DND-41 (cell line): Measurements from ENCODE around the gene VWC2.

ENCODE experiments used
- ATAC-seq: fragments of 200-7000 bp; cut with Tn5 transposase; 3 replicates; pipeline ENCODE4 v1.9.1; 2021; ENCODE audit warnings: low read depth; ENCODE audit not compliant: insufficient read depth
- DNase-seq: peaks from one replicate; pipeline ENCODE4 v3.0.0-alpha.2; 2020
- H2AFZ ChIP-seq: 2 replicates; pipeline ENCODE4 v1.6.0; 2012; ENCODE audit warnings: low read depth, low read length
- H3K27ac ChIP-seq: 2 replicates; pipeline ENCODE4 v1.5.1; 2012; ENCODE audit warnings: low read length, inconsistent platforms
- H3K27me3 ChIP-seq: fragments of 200-600 bp; sonication (generic); 2 replicates; pipeline ENCODE4 v1.6.0; 2012; ENCODE audit warnings: low read length, mild to moderate bottlenecking, inconsistent platforms; ENCODE audit not compliant: insufficient read depth, poor library complexity
- H3K36me3 ChIP-seq: 2 replicates; pipeline ENCODE4 v1.5.1; 2012; ENCODE audit warnings: low read length, inconsistent platforms; ENCODE audit not compliant: insufficient read depth
- H3K4me1 ChIP-seq: 2 replicates; pipeline ENCODE4 v1.5.1; 2012; ENCODE audit warnings: mild to moderate bottlenecking, low read length; ENCODE audit not compliant: insufficient read depth
- H3K4me2 ChIP-seq: 2 replicates; pipeline ENCODE4 v1.6.0; 2012; ENCODE audit warnings: mild to moderate bottlenecking, moderate library complexity, low read length, inconsistent platforms; ENCODE audit not compliant: insufficient read depth
- H3K4me3 ChIP-seq, 2 experiments: fragments of 200-600 bp in 1 of 2; shearing (Covaris generic) in 1 of 2; 2 replicates each; pipeline ENCODE4 v1.5.1; 2012 to 2016; ENCODE audit warnings: inconsistent platforms in 2 of 2, low read length in 2 of 2, mild to moderate bottlenecking in 2 of 2, low read depth in 1 of 2, moderate library complexity in 1 of 2
- H3K79me2 ChIP-seq: 2 replicates; pipeline ENCODE4 v1.6.0; 2012; ENCODE audit warnings: low read length, inconsistent platforms; ENCODE audit not compliant: insufficient read depth
- H3K9ac ChIP-seq: 2 replicates; pipeline ENCODE4 v1.6.0; 2012; ENCODE audit warnings: low read depth, mild to moderate bottlenecking, inconsistent platforms, low read length, moderate library complexity
- H3K9me3 ChIP-seq: 2 replicates; pipeline ENCODE4 v1.5.1; 2012; ENCODE audit warnings: low read length, moderate library complexity, mild to moderate bottlenecking, inconsistent platforms; ENCODE audit not compliant: insufficient read depth, severe bottlenecking
- H4K20me1 ChIP-seq: 2 replicates; pipeline ENCODE4 v1.6.0; 2012; ENCODE audit warnings: low read length; ENCODE audit not compliant: insufficient read depth
- EZH2 ChIP-seq: IDR thresholded peaks from 3 replicates; pipeline ENCODE4 v1.6.1; 2012; ENCODE audit warnings: borderline replicate concordance, low read depth, mild to moderate bottlenecking, moderate library complexity, low read length, inconsistent platforms; ENCODE audit not compliant: severe bottlenecking
- TF ChIP-seq, protein P1 (sequence below): IDR thresholded peaks from 2 replicates; pipeline ENCODE4 v1.5.1; 2012; ENCODE audit warnings: borderline replicate concordance, low read length, moderate library complexity, mild to moderate bottlenecking; ENCODE audit not compliant: poor library complexity, severe bottlenecking; ENCODE audit errors: extremely low read depth

Gene VWC2

GRCh38 chr7:49866910-49867309 is 93.5 kb downstream of the VWC2 start:
- H2AFZ ChIP-seq = no peak overlapping the region
- no peaks in the 10 kb centered on the region for H3K9me3 ChIP-seq
- H3K9ac ChIP-seq = no peak overlapping the region
- ATAC-seq (no peak), DNase-seq (no peak)
- H3K79me2 ChIP-seq = no peaks in the 10 kb centered on the region
- H3K4me1 ChIP-seq = no peaks in the 10 kb centered on the region
- TF ChIP-seq EZH2 = no peak
- TF ChIP-seq, protein P1, sequence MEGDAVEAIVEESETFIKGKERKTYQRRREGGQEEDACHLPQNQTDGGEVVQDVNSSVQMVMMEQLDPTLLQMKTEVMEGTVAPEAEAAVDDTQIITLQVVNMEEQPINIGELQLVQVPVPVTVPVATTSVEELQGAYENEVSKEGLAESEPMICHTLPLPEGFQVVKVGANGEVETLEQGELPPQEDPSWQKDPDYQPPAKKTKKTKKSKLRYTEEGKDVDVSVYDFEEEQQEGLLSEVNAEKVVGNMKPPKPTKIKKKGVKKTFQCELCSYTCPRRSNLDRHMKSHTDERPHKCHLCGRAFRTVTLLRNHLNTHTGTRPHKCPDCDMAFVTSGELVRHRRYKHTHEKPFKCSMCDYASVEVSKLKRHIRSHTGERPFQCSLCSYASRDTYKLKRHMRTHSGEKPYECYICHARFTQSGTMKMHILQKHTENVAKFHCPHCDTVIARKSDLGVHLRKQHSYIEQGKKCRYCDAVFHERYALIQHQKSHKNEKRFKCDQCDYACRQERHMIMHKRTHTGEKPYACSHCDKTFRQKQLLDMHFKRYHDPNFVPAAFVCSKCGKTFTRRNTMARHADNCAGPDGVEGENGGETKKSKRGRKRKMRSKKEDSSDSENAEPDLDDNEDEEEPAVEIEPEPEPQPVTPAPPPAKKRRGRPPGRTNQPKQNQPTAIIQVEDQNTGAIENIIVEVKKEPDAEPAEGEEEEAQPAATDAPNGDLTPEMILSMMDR = no peak
- H3K27me3 ChIP-seq = no peaks in the 10 kb centered on the region
- no peaks in the 10 kb centered on the region for H3K36me3 ChIP-seq
- H3K4me2 ChIP-seq = no peak overlapping the region
- no peak overlapping the region for H3K27ac ChIP-seq
- no peak overlapping the region for H3K4me3 ChIP-seq
- no peaks in the 10 kb centered on the region for H4K20me1 ChIP-seq

- Histone ChIP-seq H3K27ac (no peak overlapping the region), H3K4me2 (no peak overlapping the region), H4K20me1 (no peaks in the 10 kb centered on the region), H2AFZ (no peak overlapping the region), H3K9me3 (no peaks in the 10 kb centered on the region), H3K79me2 (no peaks in the 10 kb centered on the region), H3K4me3 (no peak overlapping the region), H3K9ac (no peak overlapping the region), H3K27me3 (no peaks in the 10 kb centered on the region), H3K4me1 (no peaks in the 10 kb centered on the region), H3K36me3 (no peaks in the 10 kb centered on the region)
- TF ChIP-seq, protein P1 = no peak
- TF ChIP-seq EZH2 = no peak
- no peak for DNase-seq
- ATAC-seq = no peak
These were observed 100.0 kb downstream of the VWC2 start for GRCh38 chr7:49873420-49873819.

DNA sequence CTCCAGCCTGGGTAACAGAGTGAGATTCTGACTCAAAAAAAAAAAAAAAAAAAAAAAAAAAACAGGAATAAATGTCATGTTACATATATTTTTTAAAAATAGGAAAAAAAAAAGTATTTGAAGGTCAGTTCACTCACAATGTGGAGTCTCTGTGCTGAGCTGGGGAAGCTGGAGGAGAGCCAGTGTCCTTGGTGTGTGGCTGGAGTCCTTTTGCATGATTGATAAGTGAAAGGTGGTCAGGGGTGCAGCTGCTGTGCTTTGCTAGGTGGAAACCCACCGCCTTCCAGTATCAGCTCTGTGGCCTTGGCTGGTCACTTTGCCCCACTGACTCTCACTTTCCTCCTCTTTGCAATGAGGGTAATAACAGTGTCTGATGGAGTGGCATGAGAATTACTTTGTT is 101.9 kb downstream of the VWC2 start:
- Histone ChIP-seq H2AFZ (no peak overlapping the region), H4K20me1 (no peaks in the 10 kb centered on the region), H3K4me2 (no peak overlapping the region), H3K4me1 (no peaks in the 10 kb centered on the region), H3K4me3 (no peak overlapping the region), H3K9ac (no peak overlapping the region), H3K27ac (no peak overlapping the region), H3K36me3 (no peaks in the 10 kb centered on the region), H3K79me2 (no peaks in the 10 kb centered on the region), H3K9me3 (no peaks in the 10 kb centered on the region), H3K27me3 (no peaks in the 10 kb centered on the region)
- DNase-seq (no peak), ATAC-seq (no peak)
- TF ChIP-seq, protein P1 = no peak
- no peak for TF ChIP-seq EZH2

GRCh38 chr7:49876202-49876601 is 102.8 kb downstream of the VWC2 start:
- no peak overlapping the region for H3K4me3 ChIP-seq
- H4K20me1 ChIP-seq = no peaks in the 10 kb centered on the region
- DNase-seq (no peak), ATAC-seq (no peak)
- H3K9me3 ChIP-seq = no peaks in the 10 kb centered on the region
- no peaks in the 10 kb centered on the region for H3K79me2 ChIP-seq
- TF ChIP-seq, protein P1 = no peak
- TF ChIP-seq EZH2 = no peak
- H3K9ac ChIP-seq = no peak overlapping the region
- H3K4me2 ChIP-seq = no peak overlapping the region
- H3K4me1 ChIP-seq = no peaks in the 10 kb centered on the region
- H3K27ac ChIP-seq = no peak overlapping the region
- H3K36me3 ChIP-seq = no peaks in the 10 kb centered on the region
- H2AFZ ChIP-seq = no peak overlapping the region
- peaks cover 4% of the 10 kb centered on the region for H3K27me3 ChIP-seq
